Hematopoietic multipotent progenitor cell treated with erythropoietin and hydrocortisone succinate and interleukin-3 and kit ligand, for 8 days (in vitro differentiated cells): ENCODE measurements around the gene EIF4H.
"Not testable (repeated sequence)": the region's sequence is repeated elsewhere in the genome, so short reads cannot be mapped to it uniquely, and the experiment has no call there.

ENCODE experiments used
- DNase-seq: peaks from one replicate; pipeline ENCODE4 v3.0.0-alpha.2; 2015

Gene EIF4H

GRCh38 chr7:74173866-74174605 lies at the start of gene EIF4H:
TSS of gene EIF4H (plus strand) at chr7:74174356. CDS start at chr7:74174384, 28 bp downstream.
- DNase-seq: peak; percentile 90

GRCh38 chr7:74126220-74126880 lies 47.8 kb upstream of the EIF4H start:
- no peak for DNase-seq

- no peak for DNase-seq
Observed at GRCh38 chr7:74129887-74130286, 44.3 kb upstream of the EIF4H start.

GRCh38 chr7:74130518-74130917 lies 43.6 kb upstream of the EIF4H start:
- no peak for DNase-seq

- DNase-seq: peak; percentile 94
Observed at GRCh38 chr7:74134117-74134620, 40.0 kb upstream of the EIF4H start.

- no peak for DNase-seq
Observed at GRCh38 chr7:74138334-74138867, 35.8 kb upstream of the EIF4H start.

GRCh38 chr7:74138945-74139843 lies 35.0 kb upstream of the EIF4H start:
- DNase-seq: no peak

GRCh38 chr7:74141705-74142104 lies 32.5 kb upstream of the EIF4H start:
- no peak for DNase-seq

- DNase-seq: no peak
Observed at GRCh38 chr7:74143383-74143782, 30.8 kb upstream of the EIF4H start.

- no peak for DNase-seq
Observed at GRCh38 chr7:74148491-74148890, 25.7 kb upstream of the EIF4H start.

- no peak for DNase-seq
Observed at GRCh38 chr7:74149071-74149470, 25.1 kb upstream of the EIF4H start.

- no peak for DNase-seq
Observed at GRCh38 chr7:74149603-74150002, 24.6 kb upstream of the EIF4H start.

GRCh38 chr7:74153736-74154135 lies 20.4 kb upstream of the EIF4H start:
- no peak for DNase-seq

GRCh38 chr7:74155810-74156395 lies 18.3 kb upstream of the EIF4H start:
- no peak for DNase-seq

- no peak for DNase-seq
Observed at GRCh38 chr7:74157605-74158004, 16.6 kb upstream of the EIF4H start.

- DNase-seq: no peak
Observed at GRCh38 chr7:74164985-74165456, 9.1 kb upstream of the EIF4H start.

GRCh38 chr7:74165867-74166593 lies 8.1 kb upstream of the EIF4H start:
- no peak for DNase-seq

GRCh38 chr7:74167324-74167723 lies 6.8 kb upstream of the EIF4H start:
- DNase-seq: not testable (repeated sequence)

GRCh38 chr7:74173074-74173473 lies 1.1 kb upstream of the EIF4H start:
- no peak for DNase-seq

GRCh38 chr7:74173491-74173865 lies 678 bp upstream of the EIF4H start:
- no peak for DNase-seq

- peak; percentile 55 for DNase-seq
Observed at GRCh38 chr7:74174606-74175082, 488 bp downstream of the EIF4H start.

- DNase-seq: peak; percentile 30
Observed at GRCh38 chr7:74175340-74175739, 1.2 kb downstream of the EIF4H start.
